ENCODE measurements around the gene IL23R. TPM values are rescaled to one million over a fixed set of nuclear protein-coding genes. Genes with fewer than 3 reads are reported as not detected.

IL23R gene
- total RNA-seq, 1 experiment from 2014 or later = not detected

GRCh38 chr1:67304023-67304422, 137.8 kb downstream of the IL23R start:
- Histone ChIP-seq H3K36me3 (ENCODE audit: control insufficient read depth in 1 of 2, insufficient read depth in 2 of 2, low read length in 2 of 2) (no peaks in the 10 kb centered on the region), H3K9me2 (ENCODE audit: insufficient read depth) (no peaks in the 10 kb centered on the region), H3K4me1 (ENCODE audit: control insufficient read depth in 1 of 2, insufficient read depth in 2 of 2, low read length in 2 of 2) (no peaks in the 10 kb centered on the region), H3K27me3 (ENCODE audit: insufficient read depth, low read length) (no peaks in the 10 kb centered on the region), H3K27ac (ENCODE audit: low read depth, low read length) (no peak overlapping the region), H3K9ac (ENCODE audit: low read length) (no peak overlapping the region), H2AFZ (ENCODE audit: low read depth, low read length, poor library complexity, severe bottlenecking) (no peak overlapping the region), H4K20me1 (ENCODE audit: insufficient read depth) (no peaks in the 10 kb centered on the region), H3K79me2 (ENCODE audit: insufficient read depth, low read length) (no peaks in the 10 kb centered on the region), H3K4me3 (replicated peaks in 1 of 2; ENCODE audit: low read depth in 1 of 2, low read length in 2 of 2) (no peak overlapping the region), H3K9me3 (ENCODE audit: control insufficient read depth in 1 of 2, insufficient read depth in 1 of 2, low read depth in 1 of 2, low read length in 2 of 2) (no peaks in the 10 kb centered on the region), H3K4me2 (ENCODE audit: low read length) (no peak overlapping the region)
- CTCF ChIA-PET = no interaction called here
- TF ChIP-seq SIN3A (IDR thresholded peaks at IDR 0.05; ENCODE audit: low read depth) = no peak
- TF ChIP-seq CEBPB (IDR thresholded peaks at IDR 0.05; ENCODE audit: low read depth) = no peak
- no peak for TF ChIP-seq ZBTB33 (IDR thresholded peaks at IDR 0.05; ENCODE audit: extremely low read depth, insufficient replicate concordance, low read length)
- no peak for TF ChIP-seq EZH2 (IDR thresholded peaks at IDR 0.05)
- no peak for TF ChIP-seq ELF1 (IDR thresholded peaks at IDR 0.05; ENCODE audit: borderline replicate concordance, low read depth)
- no peak for TF ChIP-seq MAX (IDR thresholded peaks at IDR 0.05)
- TF ChIP-seq, protein P1, sequence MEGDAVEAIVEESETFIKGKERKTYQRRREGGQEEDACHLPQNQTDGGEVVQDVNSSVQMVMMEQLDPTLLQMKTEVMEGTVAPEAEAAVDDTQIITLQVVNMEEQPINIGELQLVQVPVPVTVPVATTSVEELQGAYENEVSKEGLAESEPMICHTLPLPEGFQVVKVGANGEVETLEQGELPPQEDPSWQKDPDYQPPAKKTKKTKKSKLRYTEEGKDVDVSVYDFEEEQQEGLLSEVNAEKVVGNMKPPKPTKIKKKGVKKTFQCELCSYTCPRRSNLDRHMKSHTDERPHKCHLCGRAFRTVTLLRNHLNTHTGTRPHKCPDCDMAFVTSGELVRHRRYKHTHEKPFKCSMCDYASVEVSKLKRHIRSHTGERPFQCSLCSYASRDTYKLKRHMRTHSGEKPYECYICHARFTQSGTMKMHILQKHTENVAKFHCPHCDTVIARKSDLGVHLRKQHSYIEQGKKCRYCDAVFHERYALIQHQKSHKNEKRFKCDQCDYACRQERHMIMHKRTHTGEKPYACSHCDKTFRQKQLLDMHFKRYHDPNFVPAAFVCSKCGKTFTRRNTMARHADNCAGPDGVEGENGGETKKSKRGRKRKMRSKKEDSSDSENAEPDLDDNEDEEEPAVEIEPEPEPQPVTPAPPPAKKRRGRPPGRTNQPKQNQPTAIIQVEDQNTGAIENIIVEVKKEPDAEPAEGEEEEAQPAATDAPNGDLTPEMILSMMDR (IDR thresholded peaks at IDR 0.05 in 2 of 3, conservative IDR thresholded peaks at IDR 0.05 in 1 of 3; ENCODE audit: borderline replicate concordance in 1 of 3, insufficient read depth in 1 of 3, low read depth in 2 of 3, low read length in 2 of 3) = no peak
- no peak for TF ChIP-seq CBX3 (IDR thresholded peaks at IDR 0.05; ENCODE audit: low read depth)
- TF ChIP-seq, protein P2, sequence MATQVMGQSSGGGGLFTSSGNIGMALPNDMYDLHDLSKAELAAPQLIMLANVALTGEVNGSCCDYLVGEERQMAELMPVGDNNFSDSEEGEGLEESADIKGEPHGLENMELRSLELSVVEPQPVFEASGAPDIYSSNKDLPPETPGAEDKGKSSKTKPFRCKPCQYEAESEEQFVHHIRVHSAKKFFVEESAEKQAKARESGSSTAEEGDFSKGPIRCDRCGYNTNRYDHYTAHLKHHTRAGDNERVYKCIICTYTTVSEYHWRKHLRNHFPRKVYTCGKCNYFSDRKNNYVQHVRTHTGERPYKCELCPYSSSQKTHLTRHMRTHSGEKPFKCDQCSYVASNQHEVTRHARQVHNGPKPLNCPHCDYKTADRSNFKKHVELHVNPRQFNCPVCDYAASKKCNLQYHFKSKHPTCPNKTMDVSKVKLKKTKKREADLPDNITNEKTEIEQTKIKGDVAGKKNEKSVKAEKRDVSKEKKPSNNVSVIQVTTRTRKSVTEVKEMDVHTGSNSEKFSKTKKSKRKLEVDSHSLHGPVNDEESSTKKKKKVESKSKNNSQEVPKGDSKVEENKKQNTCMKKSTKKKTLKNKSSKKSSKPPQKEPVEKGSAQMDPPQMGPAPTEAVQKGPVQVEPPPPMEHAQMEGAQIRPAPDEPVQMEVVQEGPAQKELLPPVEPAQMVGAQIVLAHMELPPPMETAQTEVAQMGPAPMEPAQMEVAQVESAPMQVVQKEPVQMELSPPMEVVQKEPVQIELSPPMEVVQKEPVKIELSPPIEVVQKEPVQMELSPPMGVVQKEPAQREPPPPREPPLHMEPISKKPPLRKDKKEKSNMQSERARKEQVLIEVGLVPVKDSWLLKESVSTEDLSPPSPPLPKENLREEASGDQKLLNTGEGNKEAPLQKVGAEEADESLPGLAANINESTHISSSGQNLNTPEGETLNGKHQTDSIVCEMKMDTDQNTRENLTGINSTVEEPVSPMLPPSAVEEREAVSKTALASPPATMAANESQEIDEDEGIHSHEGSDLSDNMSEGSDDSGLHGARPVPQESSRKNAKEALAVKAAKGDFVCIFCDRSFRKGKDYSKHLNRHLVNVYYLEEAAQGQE (IDR thresholded peaks at IDR 0.05; ENCODE audit: low read depth) = no peak
- TF ChIP-seq EGR1 (IDR thresholded peaks at IDR 0.05; ENCODE audit: low read depth) = no peak
- no peak for TF ChIP-seq ZFX (IDR thresholded peaks at IDR 0.05)
- no peak for TF ChIP-seq FOSL1 (IDR thresholded peaks at IDR 0.05; ENCODE audit: low read depth)
- TF ChIP-seq ZNF274 (IDR thresholded peaks at IDR 0.05; ENCODE audit: low read depth, low read length) = no peak
- TF ChIP-seq ATF3 (IDR thresholded peaks at IDR 0.05) = no peak
- TF ChIP-seq RAD21 (IDR thresholded peaks at IDR 0.05; ENCODE audit: low read depth) = no peak
- no peak for TF ChIP-seq EZH2phosphoT487 (IDR thresholded peaks at IDR 0.05; ENCODE audit: borderline replicate concordance)
- intact Hi-C loops (cut with micrococcal nuclease) = no loop called here
- POLR2A ChIA-PET = no interaction called here
- RAD21 ChIA-PET (ENCODE audit: low non-redundant PET in 1 of 2, low total read pairs in 2 of 2, uncharacterized antibody in 2 of 2, unreplicated experiment in 2 of 2) = no interaction called here
- no TSS peak for BruUV-seq (replicated peaks)
- DNase-seq (ENCODE audit: low read depth, low spot score) (no peak), ATAC-seq (no peak)

All from HCT116 (cell line).